HepG2 (cell line): ENCODE results near the gene ZNF330. TPM values are rescaled to one million over a fixed set of nuclear protein-coding genes. Genes with fewer than 3 reads are reported as not detected.
A peak's percentile ranks its signal among the peaks of the same experiment; 100 is the strongest.

Experiments used
- ATAC-seq: fragments of 200-7000 bp; cut with Tn5 transposase; 3 replicates; pipeline ENCODE4 v1.9.1; 2020; ENCODE audit warnings: mild to moderate bottlenecking, moderate library complexity
- BruUV-seq: library from RNA; stranded (reverse); fragments of 400-500 nt; replicated peaks from 2 replicates; lab custom pipeline; 2021; lab: Mats Ljungman, UMichigan
- CTCF ChIA-PET: fragments of 300-600 bp; formaldehyde crosslinking; extraction: SDS; loops from one replicate; lab custom pipeline; 2021; ENCODE audit warnings: low total read pairs, inconsistent platforms, low intra/inter-chr PET ratio; lab: Yijun Ruan, JAX
- POLR2A ChIA-PET: fragments of 350-600 bp; sonication (Branson Sonifier 250); formaldehyde crosslinking; loops from one replicate; lab custom pipeline; 2020; ENCODE audit warnings: antibody characterized with exemption, inconsistent platforms; lab: Yijun Ruan, JAX
- DNase-seq: peaks from one replicate; pipeline ENCODE4 v3.0.0-alpha.2; 2015; ENCODE audit warnings: low spot score
- FAIRE-seq: peaks from 3 replicates; lab custom pipeline; 2011; peaks lifted over from hg19 to GRCh38; lab: Jason Lieb, UNC
- H2AFZ ChIP-seq: one replicate; pipeline ENCODE4 v1.6.1; 2011; ENCODE audit warnings: low read length, inconsistent platforms
- H3K27ac ChIP-seq: fragments of 300-600 bp; 3 replicates; pipeline ENCODE4 v1.8.0; 2011; ENCODE audit warnings: mixed run types, mild to moderate bottlenecking, mixed read lengths, low read length, inconsistent platforms; ENCODE audit not compliant: insufficient read depth; ENCODE audit errors: extremely low read length
- H3K27me3 ChIP-seq, 2 experiments: fragments of 200-600 bp in 1 of 2; 2 replicates in 1 of 2; 3 replicates in 1 of 2; pipeline versions ENCODE4 v1.6.0 to v1.8.0; 2011; ENCODE audit warnings: low read length in 2 of 2, mild to moderate bottlenecking in 2 of 2, moderate library complexity in 2 of 2, inconsistent platforms in 1 of 2; ENCODE audit not compliant: insufficient read depth in 2 of 2, control insufficient read depth in 1 of 2
- H3K36me3 ChIP-seq, 2 experiments: fragments of 200-600 bp in 1 of 2; replicated peaks in 1 of 2; 2 replicates in 1 of 2; 3 replicates in 1 of 2; pipeline versions ENCODE4 v1.5.1 to v1.8.0; 2011; ENCODE audit warnings: low read length in 2 of 2, inconsistent platforms in 1 of 2; ENCODE audit not compliant: insufficient read depth in 2 of 2, control insufficient read depth in 1 of 2
- H3K4me1 ChIP-seq: 2 replicates; pipeline ENCODE4 v1.5.1; 2012; ENCODE audit warnings: low read length, inconsistent platforms; ENCODE audit not compliant: insufficient read depth
- H3K4me2 ChIP-seq: 2 replicates; pipeline ENCODE4 v1.6.0; 2011; ENCODE audit warnings: low read depth, low read length, inconsistent platforms
- H3K4me3 ChIP-seq, 3 experiments: fragments of 200-600 bp in 1 of 3; sonication (generic), shearing (Covaris generic) in 1 of 3; replicated peaks in 1 of 3; 2 replicates each; pipeline ENCODE4 v1.5.1; 2011 to 2016; ENCODE audit warnings: low read length in 3 of 3, inconsistent platforms in 2 of 3, low read depth in 2 of 3, mild to moderate bottlenecking in 2 of 3, control low read depth in 1 of 3, mixed read lengths in 1 of 3; ENCODE audit not compliant: insufficient read depth in 1 of 3
- H3K79me2 ChIP-seq: one replicate; pipeline ENCODE4 v1.6.1; 2011; ENCODE audit warnings: low read length, inconsistent platforms; ENCODE audit not compliant: insufficient read depth
- H3K9ac ChIP-seq: 2 replicates; pipeline ENCODE4 v1.6.0; 2011; ENCODE audit warnings: mild to moderate bottlenecking, low read depth, low read length, inconsistent platforms; ENCODE audit not compliant: insufficient read depth
- H3K9me3 ChIP-seq: 2 replicates; pipeline ENCODE4 v1.5.1; 2012; ENCODE audit warnings: mild to moderate bottlenecking, low read length
- H4K20me1 ChIP-seq: 2 replicates; pipeline ENCODE4 v1.6.0; 2011; ENCODE audit warnings: inconsistent platforms, mild to moderate bottlenecking, low read length, moderate library complexity; ENCODE audit not compliant: insufficient read depth
- MTF1 ChIP-seq: sonication (generic); formaldehyde crosslinking; IDR thresholded peaks from 2 replicates; pipeline ENCODE4 v1.5.0; 2020; ENCODE audit warnings: missing genetic modification reagents
- SMC3 ChIP-seq: IDR thresholded peaks from 2 replicates; pipeline ENCODE4 v1.6.1; 2011; ENCODE audit warnings: low read length, improper control_type of control experiment
- ZNF44 ChIP-seq: sonication (generic); formaldehyde crosslinking; IDR thresholded peaks from 2 replicates; pipeline ENCODE4 v1.5.1; 2020; ENCODE audit warnings: mild to moderate bottlenecking, missing genetic modification reagents
- ZNF614 ChIP-seq: IDR thresholded peaks from 2 replicates; pipeline ENCODE4 v1.6.1; 2018; ENCODE audit warnings: missing biosample characterization, missing genetic modification reagents, inconsistent platforms, borderline replicate concordance
- ZNF850 ChIP-seq: sonication (generic); formaldehyde crosslinking; conservative IDR thresholded peaks from 2 replicates; pipeline ENCODE4 v1.9.0; 2021; ENCODE audit warnings: mild to moderate bottlenecking, missing genetic modification reagents
- WGBS: methylation state at CpG from one replicate; pipeline ENCODE4 v1.1.6; 2017; ENCODE audit warnings: low lambda C conversion rate; 5-methylcytosine and 5-hydroxymethylcytosine counted together
- in situ Hi-C: cut with HindIII; loops from 2 replicates; pipeline ENCODE4 v1.10.0; 2017; ENCODE audit warnings: low pct_unique_long_range_greater_than_20kb; ENCODE audit not compliant: extremely low pct_ligation_motif_present
- intact Hi-C: fragments of 100-400 bp; cut with micrococcal nuclease; formaldehyde crosslinking; loops from one replicate; pipeline ENCODE4 v1.10.0; 2022; ENCODE audit not compliant: unreplicated experiment
- polyA plus RNA-seq, 8 experiments: library from polyadenylated mRNA; depleted of rRNA in 3 of 8; stranded (reverse) in 7 of 8; unstranded in 1 of 8; fragments of >200 nt; fragmentation: Illumina TruSeq in 4 of 8; extraction: Trizol in 4 of 8; gene quantifications; 2 replicates each; pipeline versions ENCODE4 v1.2.1 to v1.2.3, GENCODE V29; 2011 to 2016; ENCODE audit warnings: low read depth in 4 of 8, missing spikeins in 1 of 8, mixed read lengths in 1 of 8; ENCODE audit not compliant: insufficient read depth in 1 of 8
- total RNA-seq, 5 experiments: library from RNA; depleted of rRNA; stranded (reverse); fragments of >200 nt; fragmentation: Illumina TruSeq; extraction: Trizol; gene quantifications; 2 replicates each; pipeline ENCODE4 v1.2.3, GENCODE V29; 2016; ENCODE audit warnings: low read depth in 1 of 5
- TF ChIP-seq, protein P1 (sequence below): sonication (generic); formaldehyde crosslinking; IDR thresholded peaks from 2 replicates; pipeline ENCODE4 v1.5.1; 2020; ENCODE audit warnings: missing genetic modification reagents, mild to moderate bottlenecking, borderline replicate concordance
- TF ChIP-seq, protein P2 (sequence below): sonication (generic); formaldehyde crosslinking; IDR thresholded peaks from 2 replicates; pipeline ENCODE4 v1.4.0; 2020; ENCODE audit warnings: missing genetic modification reagents
- TF ChIP-seq, protein P3 (sequence below): IDR thresholded peaks from 2 replicates; pipeline ENCODE4 v1.6.1; 2012; ENCODE audit warnings: inconsistent platforms
- TF ChIP-seq, protein P4 (sequence below): fragments of 450-650 bp; IDR thresholded peaks from 2 replicates; pipeline ENCODE4 v1.6.1; 2017; ENCODE audit warnings: mild to moderate bottlenecking

Gene ZNF330
- total and polyA plus RNA-seq, 2 of the 13 experiments (the other 11 are each of a cell fraction or from before 2014, with no cell fraction given): 23.3 to 43.4 TPM

DNA sequence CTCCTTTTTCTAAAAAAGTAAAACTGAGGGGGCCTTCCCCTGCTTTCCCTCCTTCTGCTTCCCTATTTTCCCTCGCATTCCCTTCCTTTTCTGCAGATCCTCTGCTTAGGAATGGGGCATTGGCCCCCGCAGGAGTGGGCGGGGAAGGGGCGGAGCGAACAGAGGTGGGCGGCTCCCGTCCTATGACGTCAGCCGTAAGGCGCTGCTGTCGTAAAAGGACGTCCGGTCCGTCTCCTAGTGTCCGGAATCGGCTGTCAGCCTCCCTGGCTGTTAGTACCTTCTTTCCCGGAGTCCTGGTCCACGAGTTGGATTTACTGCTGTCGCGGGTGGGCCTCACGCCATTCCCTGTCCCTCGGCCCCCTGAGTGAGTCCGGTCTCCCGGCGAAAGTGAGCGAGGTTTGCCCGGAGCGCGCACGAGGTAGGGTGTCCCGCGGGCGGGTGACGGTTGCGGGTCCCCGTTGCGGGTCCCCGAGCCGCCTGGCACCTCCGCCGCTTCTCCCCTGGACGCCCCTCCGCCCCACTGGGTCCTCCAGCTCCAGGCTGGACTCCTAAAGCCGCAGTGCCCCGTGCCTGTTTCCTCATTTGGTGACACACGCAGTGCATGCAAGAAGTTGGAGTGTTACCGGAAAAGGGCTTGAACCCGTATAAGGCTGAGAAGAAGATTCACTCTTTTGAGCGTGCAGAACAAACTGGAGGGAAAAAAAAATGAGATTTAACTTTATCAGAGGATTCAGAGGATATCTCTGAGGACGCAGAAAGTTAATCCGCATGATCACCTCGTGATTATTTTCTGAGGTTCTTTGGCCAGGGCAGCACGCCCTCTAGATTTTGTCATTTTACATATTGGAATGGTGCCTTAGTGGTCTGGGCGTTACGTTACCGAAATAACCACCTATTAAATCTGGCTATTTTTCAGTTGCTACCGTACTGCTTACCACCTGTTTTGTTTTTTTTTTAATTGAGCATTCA, at the start of gene ZNF330 (continued):
- TF ChIP-seq, protein P1, sequence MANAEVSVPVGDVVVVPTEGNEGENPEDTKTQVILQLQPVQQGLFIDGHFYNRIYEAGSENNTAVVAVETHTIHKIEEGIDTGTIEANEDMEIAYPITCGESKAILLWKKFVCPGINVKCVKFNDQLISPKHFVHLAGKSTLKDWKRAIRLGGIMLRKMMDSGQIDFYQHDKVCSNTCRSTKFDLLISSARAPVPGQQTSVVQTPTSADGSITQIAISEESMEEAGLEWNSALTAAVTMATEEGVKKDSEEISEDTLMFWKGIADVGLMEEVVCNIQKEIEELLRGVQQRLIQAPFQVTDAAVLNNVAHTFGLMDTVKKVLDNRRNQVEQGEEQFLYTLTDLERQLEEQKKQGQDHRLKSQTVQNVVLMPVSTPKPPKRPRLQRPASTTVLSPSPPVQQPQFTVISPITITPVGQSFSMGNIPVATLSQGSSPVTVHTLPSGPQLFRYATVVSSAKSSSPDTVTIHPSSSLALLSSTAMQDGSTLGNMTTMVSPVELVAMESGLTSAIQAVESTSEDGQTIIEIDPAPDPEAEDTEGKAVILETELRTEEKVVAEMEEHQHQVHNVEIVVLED (CRISPR knock-in tag): peak; percentile 77
- TF ChIP-seq, protein P2, sequence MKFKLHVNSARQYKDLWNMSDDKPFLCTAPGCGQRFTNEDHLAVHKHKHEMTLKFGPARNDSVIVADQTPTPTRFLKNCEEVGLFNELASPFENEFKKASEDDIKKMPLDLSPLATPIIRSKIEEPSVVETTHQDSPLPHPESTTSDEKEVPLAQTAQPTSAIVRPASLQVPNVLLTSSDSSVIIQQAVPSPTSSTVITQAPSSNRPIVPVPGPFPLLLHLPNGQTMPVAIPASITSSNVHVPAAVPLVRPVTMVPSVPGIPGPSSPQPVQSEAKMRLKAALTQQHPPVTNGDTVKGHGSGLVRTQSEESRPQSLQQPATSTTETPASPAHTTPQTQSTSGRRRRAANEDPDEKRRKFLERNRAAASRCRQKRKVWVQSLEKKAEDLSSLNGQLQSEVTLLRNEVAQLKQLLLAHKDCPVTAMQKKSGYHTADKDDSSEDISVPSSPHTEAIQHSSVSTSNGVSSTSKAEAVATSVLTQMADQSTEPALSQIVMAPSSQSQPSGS (CRISPR knock-in tag): peak; percentile 97
- TF ChIP-seq ZNF850 (CRISPR knock-in tag) (0 out of 2 replicates have a peak, but pooled peaks have one; percentile 32), ZNF614 (CRISPR knock-in tag) (0 out of 2 replicates have a peak, but pooled peaks have one; percentile 50)
- TF ChIP-seq, protein P3, sequence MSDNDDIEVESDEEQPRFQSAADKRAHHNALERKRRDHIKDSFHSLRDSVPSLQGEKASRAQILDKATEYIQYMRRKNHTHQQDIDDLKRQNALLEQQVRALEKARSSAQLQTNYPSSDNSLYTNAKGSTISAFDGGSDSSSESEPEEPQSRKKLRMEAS: peak; percentile 58; the same call in 1 of the 2 replicates
- TF ChIP-seq, all 625 proteins: peak for 199

DNA sequence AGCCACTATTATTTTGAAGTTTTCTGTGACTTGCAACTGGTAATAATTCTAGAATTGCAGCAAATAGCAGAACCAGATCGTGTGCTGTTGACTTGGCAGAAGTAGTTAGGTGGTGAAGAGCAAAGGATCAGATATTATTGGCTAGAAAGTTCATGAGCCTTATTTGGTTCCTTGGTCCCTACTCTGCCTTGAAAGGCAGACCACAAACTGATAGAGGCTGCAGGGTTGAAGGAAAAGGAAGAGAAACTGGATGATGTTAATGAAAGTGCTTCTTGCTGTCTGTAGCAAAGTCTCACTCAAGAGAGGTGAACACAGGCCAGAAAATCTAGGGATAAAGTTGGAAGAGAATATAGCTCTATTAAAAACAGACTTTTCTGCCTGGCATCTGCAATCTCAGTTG, 46.2 kb upstream of the ZNF330 start:
- CTCF ChIA-PET: no interaction called here
- intact Hi-C loops: no loop called here
- TF ChIP-seq SMC3 (no peak), MTF1 (CRISPR knock-in tag) (no peak), ZNF44 (CRISPR knock-in tag) (no peak)
- TF ChIP-seq, protein P4, sequence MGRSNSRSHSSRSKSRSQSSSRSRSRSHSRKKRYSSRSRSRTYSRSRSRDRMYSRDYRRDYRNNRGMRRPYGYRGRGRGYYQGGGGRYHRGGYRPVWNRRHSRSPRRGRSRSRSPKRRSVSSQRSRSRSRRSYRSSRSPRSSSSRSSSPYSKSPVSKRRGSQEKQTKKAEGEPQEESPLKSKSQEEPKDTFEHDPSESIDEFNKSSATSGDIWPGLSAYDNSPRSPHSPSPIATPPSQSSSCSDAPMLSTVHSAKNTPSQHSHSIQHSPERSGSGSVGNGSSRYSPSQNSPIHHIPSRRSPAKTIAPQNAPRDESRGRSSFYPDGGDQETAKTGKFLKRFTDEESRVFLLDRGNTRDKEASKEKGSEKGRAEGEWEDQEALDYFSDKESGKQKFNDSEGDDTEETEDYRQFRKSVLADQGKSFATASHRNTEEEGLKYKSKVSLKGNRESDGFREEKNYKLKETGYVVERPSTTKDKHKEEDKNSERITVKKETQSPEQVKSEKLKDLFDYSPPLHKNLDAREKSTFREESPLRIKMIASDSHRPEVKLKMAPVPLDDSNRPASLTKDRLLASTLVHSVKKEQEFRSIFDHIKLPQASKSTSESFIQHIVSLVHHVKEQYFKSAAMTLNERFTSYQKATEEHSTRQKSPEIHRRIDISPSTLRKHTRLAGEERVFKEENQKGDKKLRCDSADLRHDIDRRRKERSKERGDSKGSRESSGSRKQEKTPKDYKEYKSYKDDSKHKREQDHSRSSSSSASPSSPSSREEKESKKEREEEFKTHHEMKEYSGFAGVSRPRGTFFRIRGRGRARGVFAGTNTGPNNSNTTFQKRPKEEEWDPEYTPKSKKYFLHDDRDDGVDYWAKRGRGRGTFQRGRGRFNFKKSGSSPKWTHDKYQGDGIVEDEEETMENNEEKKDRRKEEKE: no peak
- WGBS: 0% methylated on average over 1 of the region's 1 CpG
- Histone ChIP-seq H3K4me1 (no peaks in the 10 kb centered on the region), H4K20me1 (no peaks in the 10 kb centered on the region), H3K9me3 (no peaks in the 10 kb centered on the region), H3K27me3 (no peaks in the 10 kb centered on the region), H3K9ac (no peak overlapping the region), H3K27ac (no peak overlapping the region), H3K4me2 (no peak overlapping the region), H2AFZ (no peak overlapping the region), H3K4me3 (no peak overlapping the region), H3K79me2 (no peaks in the 10 kb centered on the region), H3K36me3 (no peaks in the 10 kb centered on the region)
- ATAC-seq: no peak
- DNase-seq: no peak
- no peak for FAIRE-seq
- in situ Hi-C loops: loop anchor here (25.0 kb wide), 1 partner anchor 1663 kb away; the partner anchor contains the start of gene INPP4B
- no TSS peak for BruUV-seq
- POLR2A ChIA-PET: no interaction called here
